ENCODE measurements around the gene COX4I1. TPM values are rescaled to one million over a fixed set of nuclear protein-coding genes. Genes with fewer than 3 reads are reported as not detected.

COX4I1 gene
- total RNA-seq, 1 donor from 2014 or later: 552 TPM

DNA sequence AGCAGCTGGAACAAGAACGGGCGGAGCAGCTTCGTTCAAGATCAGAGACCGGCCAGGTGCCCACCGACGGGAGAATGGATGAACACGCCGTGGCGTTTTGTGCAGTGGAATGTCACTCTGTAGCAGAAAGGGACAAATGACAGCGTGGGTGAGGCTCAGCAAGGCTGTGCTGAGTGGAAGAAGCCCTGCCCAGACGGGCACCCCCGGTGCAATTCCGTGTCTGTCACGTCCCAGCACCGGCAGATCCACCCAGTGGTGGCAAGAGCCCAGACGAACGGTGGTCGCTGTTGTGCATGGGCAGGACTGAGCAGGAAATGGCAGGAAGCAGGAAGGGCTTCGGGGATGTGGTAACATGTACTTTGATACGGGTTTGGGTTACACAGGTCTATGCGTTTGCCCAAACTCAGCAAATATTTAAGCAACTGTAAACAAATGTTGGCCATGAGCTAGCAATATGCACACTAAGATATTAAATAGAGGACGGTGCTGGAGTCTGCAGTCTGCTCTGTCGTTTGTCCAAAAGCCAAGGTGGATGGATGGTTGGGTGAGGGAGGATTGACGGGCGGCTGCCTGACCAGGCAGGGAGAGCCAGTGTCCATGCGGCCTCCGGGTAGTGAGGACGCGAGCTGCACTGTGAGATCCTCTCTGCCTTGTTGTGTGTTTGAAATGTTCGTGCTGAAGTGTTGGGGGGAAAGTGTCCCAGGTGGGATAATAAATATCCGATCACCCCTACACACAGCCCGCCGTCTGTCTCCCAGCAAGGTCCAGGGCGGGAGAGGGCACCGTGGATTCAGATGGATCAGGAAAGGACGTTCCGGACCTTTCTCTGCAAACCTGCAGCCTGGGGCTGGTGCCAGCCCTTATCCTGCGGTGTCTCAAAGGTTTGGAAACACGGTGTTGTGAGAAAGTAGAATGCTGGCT, 48.4 kb downstream of the COX4I1 start:
- Mint-ChIP-seq H3K27ac (ENCODE audit: unreplicated experiment) (no peak overlapping the region), H3K4me3 (ENCODE audit: unreplicated experiment) (no peak overlapping the region), H3K27me3 (ENCODE audit: unreplicated experiment) (peaks cover 2% of the 10 kb centered on the region), H3K36me3 (ENCODE audit: low read depth, unreplicated experiment) (no peaks in the 10 kb centered on the region), H3K9me3 (ENCODE audit: unreplicated experiment) (peaks cover 4% of the 10 kb centered on the region), H3K4me1 (ENCODE audit: unreplicated experiment) (no peaks in the 10 kb centered on the region)
- DNase-seq (ENCODE audit: low spot score): no peak
- TF ChIP-seq, protein P1, sequence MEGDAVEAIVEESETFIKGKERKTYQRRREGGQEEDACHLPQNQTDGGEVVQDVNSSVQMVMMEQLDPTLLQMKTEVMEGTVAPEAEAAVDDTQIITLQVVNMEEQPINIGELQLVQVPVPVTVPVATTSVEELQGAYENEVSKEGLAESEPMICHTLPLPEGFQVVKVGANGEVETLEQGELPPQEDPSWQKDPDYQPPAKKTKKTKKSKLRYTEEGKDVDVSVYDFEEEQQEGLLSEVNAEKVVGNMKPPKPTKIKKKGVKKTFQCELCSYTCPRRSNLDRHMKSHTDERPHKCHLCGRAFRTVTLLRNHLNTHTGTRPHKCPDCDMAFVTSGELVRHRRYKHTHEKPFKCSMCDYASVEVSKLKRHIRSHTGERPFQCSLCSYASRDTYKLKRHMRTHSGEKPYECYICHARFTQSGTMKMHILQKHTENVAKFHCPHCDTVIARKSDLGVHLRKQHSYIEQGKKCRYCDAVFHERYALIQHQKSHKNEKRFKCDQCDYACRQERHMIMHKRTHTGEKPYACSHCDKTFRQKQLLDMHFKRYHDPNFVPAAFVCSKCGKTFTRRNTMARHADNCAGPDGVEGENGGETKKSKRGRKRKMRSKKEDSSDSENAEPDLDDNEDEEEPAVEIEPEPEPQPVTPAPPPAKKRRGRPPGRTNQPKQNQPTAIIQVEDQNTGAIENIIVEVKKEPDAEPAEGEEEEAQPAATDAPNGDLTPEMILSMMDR (IDR thresholded peaks at IDR 0.05; ENCODE audit: unreplicated experiment): no peak

DNA sequence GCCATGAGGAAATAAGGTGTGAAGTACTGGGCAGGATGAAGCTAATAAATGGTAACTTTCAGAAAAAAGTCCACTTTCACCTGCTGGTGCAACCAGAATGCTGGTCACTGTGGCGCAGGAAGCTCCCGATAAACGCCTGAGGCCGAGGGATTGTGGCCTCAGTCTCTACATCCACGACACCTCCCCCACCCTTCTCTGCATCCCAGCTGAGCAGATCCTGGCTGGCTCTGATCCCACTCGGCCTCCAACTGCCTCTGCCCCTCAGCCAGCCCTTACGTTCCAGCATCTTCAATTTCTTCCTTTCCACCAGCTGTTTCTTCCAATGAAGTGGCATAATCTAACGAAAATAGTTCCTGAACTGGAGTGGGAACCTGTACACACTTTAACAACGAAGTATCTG, 49.5 kb downstream of the COX4I1 start:
- H3K9me3 Mint-ChIP-seq (ENCODE audit: unreplicated experiment): no peaks in the 10 kb centered on the region
- H3K36me3 Mint-ChIP-seq (ENCODE audit: low read depth, unreplicated experiment): no peaks in the 10 kb centered on the region
- H3K27me3 Mint-ChIP-seq (ENCODE audit: unreplicated experiment): peaks cover 2% of the 10 kb centered on the region
- H3K4me3 Mint-ChIP-seq (ENCODE audit: unreplicated experiment): no peak overlapping the region
- H3K4me1 Mint-ChIP-seq (ENCODE audit: unreplicated experiment): no peaks in the 10 kb centered on the region
- DNase-seq (ENCODE audit: low spot score): no peak
- H3K27ac Mint-ChIP-seq (ENCODE audit: unreplicated experiment): no peak overlapping the region
- TF ChIP-seq, protein P1 (IDR thresholded peaks at IDR 0.05; ENCODE audit: unreplicated experiment): no peak

DNA sequence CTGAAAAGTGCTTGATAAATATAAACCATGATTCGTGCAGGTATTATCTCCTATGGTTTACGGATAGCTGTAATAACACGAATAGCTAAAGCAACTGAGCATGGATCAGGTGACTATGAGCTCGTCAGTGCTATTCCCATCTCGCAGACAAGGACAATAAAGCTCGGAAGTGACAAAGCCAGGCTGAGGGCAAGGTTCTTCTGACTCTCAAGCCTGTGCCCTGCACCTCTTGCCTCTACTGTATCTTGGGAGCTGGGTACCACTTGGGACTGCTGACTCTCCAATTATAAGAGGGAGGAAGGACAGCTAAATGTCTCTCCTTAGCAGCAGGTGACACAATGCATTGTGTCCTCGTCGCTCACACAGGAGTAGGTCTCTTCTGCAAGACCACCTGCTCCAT, 49.9 kb downstream of the COX4I1 start:
- Mint-ChIP-seq H3K36me3 (ENCODE audit: low read depth, unreplicated experiment) (no peaks in the 10 kb centered on the region), H3K9me3 (ENCODE audit: unreplicated experiment) (no peaks in the 10 kb centered on the region), H3K4me1 (ENCODE audit: unreplicated experiment) (no peaks in the 10 kb centered on the region), H3K27me3 (ENCODE audit: unreplicated experiment) (peaks cover 2% of the 10 kb centered on the region), H3K27ac (ENCODE audit: unreplicated experiment) (no peak overlapping the region), H3K4me3 (ENCODE audit: unreplicated experiment) (no peak overlapping the region)
- TF ChIP-seq, protein P1 (IDR thresholded peaks at IDR 0.05; ENCODE audit: unreplicated experiment): no peak
- DNase-seq (ENCODE audit: low spot score): no peak

DNA sequence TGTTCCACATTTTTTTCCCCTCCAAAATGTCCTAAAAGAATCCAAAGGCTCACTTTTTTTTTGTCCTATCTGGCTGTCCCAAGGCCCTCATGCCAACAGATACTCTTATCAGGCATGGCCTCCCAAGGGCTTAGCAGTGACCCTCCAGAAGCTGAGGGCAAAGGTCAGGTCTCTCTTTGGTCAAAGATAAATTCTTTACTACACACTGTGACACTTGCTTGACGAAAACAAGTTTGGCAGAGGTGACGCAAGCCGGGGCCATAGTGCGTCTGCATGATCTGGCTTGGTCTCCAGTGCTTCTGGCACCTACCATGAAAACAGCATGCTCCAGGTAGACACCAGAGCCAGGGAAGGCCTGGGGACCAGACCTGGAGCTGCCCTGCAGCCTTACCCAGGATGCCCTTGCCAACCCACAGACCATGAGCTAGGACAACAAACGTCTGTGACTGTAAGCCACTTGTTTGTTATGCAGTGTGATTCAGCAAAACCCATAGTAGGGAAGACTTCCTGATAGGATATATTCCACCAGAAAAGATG, 50.9 kb downstream of the COX4I1 start:
- no peaks in the 10 kb centered on the region for H3K36me3 Mint-ChIP-seq (ENCODE audit: low read depth, unreplicated experiment)
- no peaks in the 10 kb centered on the region for H3K4me1 Mint-ChIP-seq (ENCODE audit: unreplicated experiment)
- no peak overlapping the region for H3K27ac Mint-ChIP-seq (ENCODE audit: unreplicated experiment)
- H3K4me3 Mint-ChIP-seq (ENCODE audit: unreplicated experiment): no peak overlapping the region
- DNase-seq (ENCODE audit: low spot score): no peak
- H3K27me3 Mint-ChIP-seq (ENCODE audit: unreplicated experiment): peaks cover 2% of the 10 kb centered on the region
- no peaks in the 10 kb centered on the region for H3K9me3 Mint-ChIP-seq (ENCODE audit: unreplicated experiment)
- TF ChIP-seq, protein P1 (IDR thresholded peaks at IDR 0.05; ENCODE audit: unreplicated experiment): no peak

All from endothelial cell (in vitro differentiated cells).